Natural killer cell (primary cell): ENCODE results near the gene SPECC1. TPM values are rescaled to one million over a fixed set of nuclear protein-coding genes. Genes with fewer than 3 reads are reported as not detected.

Experiments used
- total RNA-seq, 4 donors: library from RNA; stranded (reverse); fragments of 120-200 nt in 1 of 4; gene quantifications; one replicate each; pipeline versions ENCODE4 v1.2.3 to v1.2.4, GENCODE V29; 2013 to 2022

SPECC1 gene
- total RNA-seq, 3 donors from 2014 or later (not counting 1 experiment from before 2014, with no cell fraction given) = 29.3 to 45.1 (median 37.2) TPM

Other genes with a start within 250 kb of the SPECC1 start
- gene ULK2, start 141.4 kb upstream of the SPECC1 start, total RNA-seq = 10 to 100 TPM; 13.7 to 20.6 (median 19.2) TPM
- 10 to 100 TPM; 46.2 to 60.9 (median 48.6) TPM for gene AKAP10, start 31.5 kb upstream of the SPECC1 start, total RNA-seq